ENCODE data around the gene USP6.
"Not testable (repeated sequence)": the region's sequence is repeated elsewhere in the genome, so short reads cannot be mapped to it uniquely, and the experiment has no call there.

GRCh38 chr17:5175027-5175426, 59.2 kb downstream of the USP6 start:
- TF ChIP-seq CTCF (conservative IDR thresholded peaks at IDR 0.05; ENCODE audit: low read depth, low read length); EZH2 (IDR thresholded peaks at IDR 0.05; ENCODE audit: borderline replicate concordance, low read depth, low read length, poor library complexity, severe bottlenecking): not testable (repeated sequence)

Data from A673 (cell line).